Measurements from ENCODE around the gene TMED10. TPM values are rescaled to one million over a fixed set of nuclear protein-coding genes. Genes with fewer than 3 reads are reported as not detected.

TMED10 gene
- polyA plus RNA-seq, 1 of the 3 experiments (the other 2 are of a cell fraction) = 168 TPM

GRCh38 chr14:75095690-75096089 is 80.7 kb downstream of the TMED10 start:
- Histone ChIP-seq H3K9me2 (no peaks in the 10 kb centered on the region), H3K9ac (no peak overlapping the region), H3K36me3 (replicated peaks in 1 of 2; ENCODE audit: control insufficient read depth in 1 of 2, insufficient read depth in 2 of 2, low read length in 1 of 2) (peaks cover 57 to 59% of the 10 kb centered on the region in 2 experiments), H3K9me3 (no peaks in the 10 kb centered on the region), H4K20me1 (ENCODE audit: insufficient read depth) (no peaks in the 10 kb centered on the region), H3K27ac (ENCODE audit: low read depth in 2 of 2, low read length in 1 of 2) (no peak overlapping the region), H3K27me3 (ENCODE audit: insufficient read depth) (no peaks in the 10 kb centered on the region), H3K4me1 (ENCODE audit: control insufficient read depth in 1 of 2, insufficient read depth in 2 of 2, low read depth in 1 of 2, low read length in 1 of 2) (no peaks in the 10 kb centered on the region), H2AFZ (ENCODE audit: low read depth) (no peak overlapping the region), H3K79me2 (ENCODE audit: insufficient read depth) (no peaks in the 10 kb centered on the region; the same call in 1 of the 2 replicates), H3K4me3 (ENCODE audit: low read depth in 2 of 2, low read length in 1 of 2) (no peak overlapping the region), H3K4me2 (no peak overlapping the region), H3F3A (replicated peaks; ENCODE audit: insufficient read depth) (peaks cover 4% of the 10 kb centered on the region)
- POLR2A ChIA-PET = interaction anchor here (0.7 kb wide), 1 partner anchor 172 kb away, joined by 7 read pairs; the partner anchor contains the start of gene RPS6KL1
- WGBS (ENCODE audit: low lambda C conversion rate) = 94% methylated on average over 4 of the region's 4 CpGs
- no peak for DNase-seq
- CTCF ChIA-PET = interaction anchor here (2.1 to 15.6 kb wide), 2 partner anchors 150 to 235 kb away, joined by 8 to 290 read pairs; no protein-coding TSS in a partner anchor
- no peak for TF ChIP-seq TAF1 (IDR thresholded peaks at IDR 0.05; ENCODE audit: borderline replicate concordance, low read depth, low read length)
- TF ChIP-seq PBX3 (IDR thresholded peaks at IDR 0.05) = no peak
- no peak for TF ChIP-seq JUND (IDR thresholded peaks at IDR 0.05)
- no peak for TF ChIP-seq MXI1 (IDR thresholded peaks at IDR 0.05; ENCODE audit: low read depth, low read length)
- no peak for TF ChIP-seq TEAD4 (IDR thresholded peaks at IDR 0.05; ENCODE audit: borderline replicate concordance, insufficient read depth)
- no peak for TF ChIP-seq FOXJ3 (CRISPR knock-in tag; IDR thresholded peaks at IDR 0.05)
- no peak for TF ChIP-seq RXRA (IDR thresholded peaks at IDR 0.05; ENCODE audit: borderline replicate concordance, low read depth)
- no peak for TF ChIP-seq RAD21 (IDR thresholded peaks at IDR 0.05; ENCODE audit: low read length)
- no peak for TF ChIP-seq TCF12 (IDR thresholded peaks at IDR 0.05)
- no peak for TF ChIP-seq REST (IDR thresholded peaks at IDR 0.05; ENCODE audit: low read depth, low read length)

- ChIA-PET POLR2A (no interaction called here), CTCF (interaction anchor here (1.0 to 15.6 kb wide), 4 partner anchors 10 to 234 kb away, joined by 4 to 290 read pairs (median 6); no protein-coding TSS in a partner anchor)
- Histone ChIP-seq H3K9ac (no peak overlapping the region), H3K4me1 (ENCODE audit: control insufficient read depth in 1 of 2, insufficient read depth in 2 of 2, low read depth in 1 of 2, low read length in 1 of 2) (no peaks in the 10 kb centered on the region), H3K79me2 (ENCODE audit: insufficient read depth) (no peaks in the 10 kb centered on the region; the same call in 1 of the 2 replicates), H3K4me3 (ENCODE audit: low read depth in 2 of 2, low read length in 1 of 2) (no peak overlapping the region), H3K4me2 (no peak overlapping the region), H3K9me3 (no peaks in the 10 kb centered on the region), H4K20me1 (ENCODE audit: insufficient read depth) (no peaks in the 10 kb centered on the region), H2AFZ (ENCODE audit: low read depth) (no peak overlapping the region), H3K27me3 (ENCODE audit: insufficient read depth) (no peaks in the 10 kb centered on the region), H3K36me3 (replicated peaks in 1 of 2; ENCODE audit: control insufficient read depth in 1 of 2, insufficient read depth in 2 of 2, low read length in 1 of 2) (peaks cover 54 to 55% of the 10 kb centered on the region in 2 experiments), H3K27ac (ENCODE audit: low read depth in 2 of 2, low read length in 1 of 2) (no peak overlapping the region), H3K9me2 (no peaks in the 10 kb centered on the region), H3F3A (replicated peaks; ENCODE audit: insufficient read depth) (peaks cover 10% of the 10 kb centered on the region)
- WGBS (ENCODE audit: low lambda C conversion rate) = 97% methylated on average over 3 of the region's 3 CpGs
- DNase-seq = no peak
- TF ChIP-seq JUND (IDR thresholded peaks at IDR 0.05) (no peak), MXI1 (IDR thresholded peaks at IDR 0.05; ENCODE audit: low read depth, low read length) (no peak), TAF1 (IDR thresholded peaks at IDR 0.05; ENCODE audit: borderline replicate concordance, low read depth, low read length) (no peak), SMC3 (IDR thresholded peaks at IDR 0.05; ENCODE audit: low read depth, low read length) (no peak), POLR2AphosphoS5 (IDR thresholded peaks at IDR 0.05; ENCODE audit: low read depth, low read length) (no peak), ZBTB33 (IDR thresholded peaks at IDR 0.05; ENCODE audit: borderline replicate concordance, low read depth) (no peak), NFIC (IDR thresholded peaks at IDR 0.05; ENCODE audit: borderline replicate concordance) (no peak), TCF12 (IDR thresholded peaks at IDR 0.05) (no peak), RFX5 (IDR thresholded peaks at IDR 0.05; ENCODE audit: low read length) (no peak), FOXJ3 (CRISPR knock-in tag; IDR thresholded peaks at IDR 0.05) (no peak), RAD21 (IDR thresholded peaks at IDR 0.05; ENCODE audit: low read length) (no peak), PBX3 (IDR thresholded peaks at IDR 0.05) (no peak), GATA2 (CRISPR knock-in tag; IDR thresholded peaks at IDR 0.05) (no peak), USF1 (IDR thresholded peaks at IDR 0.05; ENCODE audit: borderline replicate concordance, low read depth) (no peak), EP300 (IDR thresholded peaks at IDR 0.05; ENCODE audit: borderline replicate concordance in 1 of 2, low read depth in 1 of 2, low read length in 1 of 2) (no peak)
Measured at GRCh38 chr14:75094896-75095295, 81.5 kb downstream of the TMED10 start.
